IMR-90 (cell line): ENCODE data around the gene SHCBP1L. TPM values are rescaled to one million over a fixed set of nuclear protein-coding genes. Genes with fewer than 3 reads are reported as not detected.
A peak's percentile ranks its signal among the peaks of the same experiment; 100 is the strongest.

Experiments
- ATAC-seq: fragments of 200-7000 bp; cut with Tn5 transposase; 2 replicates; pipeline ENCODE4 v1.9.1; 2020; ENCODE audit warnings: low read depth, mild to moderate bottlenecking, moderate library complexity
- BruUV-seq: library from RNA; stranded (reverse); fragments of 400-500 nt; replicated peaks from 2 replicates; lab custom pipeline; 2021; lab: Mats Ljungman, UMichigan
- CTCF ChIA-PET: fragments of 300-600 bp; formaldehyde crosslinking; extraction: SDS; loops from one replicate; lab custom pipeline; 2021; ENCODE audit warnings: antibody characterized with exemption; lab: Yijun Ruan, JAX
- POLR2A ChIA-PET: fragments of 300-600 bp; sonication (Branson Sonifier 250); formaldehyde crosslinking; loops from one replicate; lab custom pipeline; 2022; ENCODE audit warnings: antibody characterized with exemption; ENCODE audit not compliant: unreplicated experiment; lab: Charles Lee
- DNase-seq: peaks from one replicate; pipeline ENCODE4 v3.0.0; 2013
- H2AFZ ChIP-seq: replicated peaks from 2 replicates; pipeline ENCODE3; 2013; ENCODE audit warnings: low read length, mild to moderate bottlenecking; ENCODE audit not compliant: poor library complexity
- H2AK5ac ChIP-seq: 2 replicates; pipeline ENCODE4 v1.6.1; 2013; ENCODE audit warnings: low read depth, low read length, inconsistent platforms
- H2AK9ac ChIP-seq: replicated peaks from 2 replicates; pipeline ENCODE3; 2013; ENCODE audit warnings: mild to moderate bottlenecking, low read depth, low read length, moderate library complexity; ENCODE audit not compliant: poor library complexity
- H2BK120ac ChIP-seq: 2 replicates; pipeline ENCODE4 v1.6.1; 2013; ENCODE audit warnings: low read depth, low read length, inconsistent platforms
- H2BK15ac ChIP-seq: 3 replicates; pipeline ENCODE4 v1.6.1; 2013; ENCODE audit warnings: low read depth, low read length, inconsistent platforms
- H2BK20ac ChIP-seq: 2 replicates; pipeline ENCODE4 v1.6.1; 2013; ENCODE audit warnings: low read depth, mild to moderate bottlenecking, inconsistent platforms, low read length, moderate library complexity
- H2BK5ac ChIP-seq: 2 replicates; pipeline ENCODE4 v1.6.1; 2013; ENCODE audit warnings: mild to moderate bottlenecking, low read depth, low read length, inconsistent platforms; ENCODE audit not compliant: poor library complexity, severe bottlenecking
- H3K14ac ChIP-seq: replicated peaks from 2 replicates; pipeline ENCODE4 v1.6.1; 2013; ENCODE audit warnings: low read depth, low read length, inconsistent platforms
- H3K18ac ChIP-seq: 2 replicates; pipeline ENCODE4 v1.6.1; 2013; ENCODE audit warnings: low read depth, low read length, control low read depth
- H3K23ac ChIP-seq: 2 replicates; pipeline ENCODE4 v1.6.1; 2013; ENCODE audit warnings: low read depth, low read length, inconsistent platforms
- H3K27ac ChIP-seq: 2 replicates; pipeline ENCODE4 v1.5.1; 2013; ENCODE audit warnings: mild to moderate bottlenecking, control low read depth, low read length; ENCODE audit not compliant: insufficient read depth
- H3K27me3 ChIP-seq: 2 replicates; pipeline ENCODE4 v1.6.1; 2013; ENCODE audit warnings: low read length; ENCODE audit not compliant: control insufficient read depth, insufficient read depth
- H3K36me3 ChIP-seq: 2 replicates; pipeline ENCODE4 v1.6.1; 2013; ENCODE audit warnings: low read length, mixed read lengths; ENCODE audit not compliant: control insufficient read depth, insufficient read depth
- H3K4ac ChIP-seq: 2 replicates; pipeline ENCODE4 v1.6.1; 2013; ENCODE audit warnings: low read depth, low read length, inconsistent platforms
- H3K4me1 ChIP-seq: 2 replicates; pipeline ENCODE4 v1.6.1; 2013; ENCODE audit warnings: low read length, mixed read lengths; ENCODE audit not compliant: control insufficient read depth, insufficient read depth
- H3K4me2 ChIP-seq: 2 replicates; pipeline ENCODE4 v1.6.1; 2013; ENCODE audit warnings: low read depth, mild to moderate bottlenecking, control low read depth, low read length, moderate library complexity
- H3K4me3 ChIP-seq: 2 replicates; pipeline ENCODE4 v1.5.1; 2013; ENCODE audit warnings: low read depth, mild to moderate bottlenecking, control low read depth, low read length, moderate library complexity; ENCODE audit not compliant: insufficient read depth
- H3K56ac ChIP-seq: 2 replicates; pipeline ENCODE4 v1.6.1; 2013; ENCODE audit warnings: low read length, inconsistent platforms; ENCODE audit not compliant: insufficient read depth; ENCODE audit errors: extremely low read depth
- H3K79me1 ChIP-seq, 2 experiments: 2 replicates each; pipeline ENCODE4 v1.6.1; 2013; ENCODE audit warnings: low read length in 2 of 2, inconsistent platforms in 1 of 2, low read depth in 1 of 2
- H3K9ac ChIP-seq: 2 replicates; pipeline ENCODE4 v1.6.1; 2013; ENCODE audit warnings: low read depth, low read length, control low read depth
- H3K9me1 ChIP-seq: 2 replicates; pipeline ENCODE4 v1.6.1; 2013; ENCODE audit warnings: low read length, inconsistent platforms; ENCODE audit not compliant: insufficient read depth
- H3K9me3 ChIP-seq: 2 replicates; pipeline ENCODE4 v1.6.1; 2013; ENCODE audit warnings: low read length; ENCODE audit not compliant: control insufficient read depth, insufficient read depth
- H4K20me1 ChIP-seq: 2 replicates; pipeline ENCODE4 v1.6.1; 2013; ENCODE audit warnings: low read length, inconsistent platforms; ENCODE audit not compliant: insufficient read depth
- H4K5ac ChIP-seq: 2 replicates; pipeline ENCODE4 v1.6.1; 2013; ENCODE audit warnings: mild to moderate bottlenecking, low read depth, low read length, control low read depth
- H4K8ac ChIP-seq, 2 experiments: 2 replicates each; pipeline ENCODE4 v1.6.1; 2013; ENCODE audit warnings: low read depth in 2 of 2, low read length in 2 of 2, control low read depth in 1 of 2, inconsistent platforms in 1 of 2
- H4K91ac ChIP-seq: 2 replicates; pipeline ENCODE4 v1.6.1; 2013; ENCODE audit warnings: low read depth, low read length, inconsistent platforms; ENCODE audit not compliant: insufficient read depth
- BHLHE40 ChIP-seq: fragments of 150-350 bp; IDR thresholded peaks from 2 replicates; pipeline ENCODE4 v1.6.1; 2016; ENCODE audit warnings: mild to moderate bottlenecking, low read depth, low read length
- CEBPB ChIP-seq: IDR thresholded peaks from 2 replicates; pipeline ENCODE4 v1.6.1; 2012; ENCODE audit warnings: low read depth, low read length, improper control_type of control experiment
- FOS ChIP-seq: fragments of 150-350 bp; IDR thresholded peaks from 2 replicates; pipeline ENCODE4 v1.6.1; 2016; ENCODE audit warnings: low read depth, low read length
- RAD21 ChIP-seq: IDR thresholded peaks from 2 replicates; pipeline ENCODE4 v1.6.1; 2012; ENCODE audit warnings: low read length, improper control_type of control experiment
- WGBS, 2 experiments: methylation state at CpG; one replicate each; pipeline versions ENCODE4 v1.1.5 to v1.1.7; 2013; ENCODE audit warnings: missing lambda C conversion rate in 2 of 2; ENCODE audit not compliant: insufficient read length in 1 of 2; ENCODE audit errors: extremely low coverage in 2 of 2; 5-methylcytosine and 5-hydroxymethylcytosine counted together
- dilution Hi-C: fragments of 300-500 bp; cut with HindIII; formaldehyde crosslinking; loops from one replicate; pipeline ENCODE4 v1.14.3; 2018; ENCODE audit warnings: low sequenced_read_pairs; ENCODE audit not compliant: unreplicated experiment
- in situ Hi-C: fragments of 300-500 bp; cut with MboI; formaldehyde crosslinking; loops from 3 replicates; pipeline ENCODE4 v1.14.3; 2019; ENCODE audit warnings: low sequenced_read_pairs, inconsistent platforms, mixed read lengths
- intact Hi-C: fragments of 100-400 bp; cut with micrococcal nuclease; formaldehyde crosslinking; loops from 2 replicates; pipeline ENCODE4 v1.10.0; 2022
- polyA plus RNA-seq, 3 experiments: library from polyadenylated mRNA; depleted of rRNA; stranded (reverse); fragments of >200 nt; gene quantifications; 2 replicates each; pipeline ENCODE4 v1.2.3, GENCODE V29; 2012; ENCODE audit warnings: low replicate concordance in 1 of 3
- total RNA-seq: library from RNA; depleted of rRNA; stranded (reverse); fragments of >200 nt; gene quantifications from 2 replicates; pipeline ENCODE4 v1.2.3, GENCODE V29; 2012
- TF ChIP-seq, protein P1 (sequence below): fragments of 150-350 bp; IDR thresholded peaks from 2 replicates; pipeline ENCODE4 v1.6.1; 2016; ENCODE audit warnings: low read depth, mild to moderate bottlenecking, low read length, moderate library complexity, borderline replicate concordance
- TF ChIP-seq, protein P2 (sequence below): fragments of 150-350 bp; IDR thresholded peaks from 2 replicates; pipeline ENCODE4 v1.6.1; 2017; ENCODE audit warnings: mild to moderate bottlenecking, antibody characterized with exemption, low read length, low read depth

Gene SHCBP1L
- total and polyA plus RNA-seq, 2 of the 4 experiments (the other 2 are of a cell fraction) = not detected

DNA sequence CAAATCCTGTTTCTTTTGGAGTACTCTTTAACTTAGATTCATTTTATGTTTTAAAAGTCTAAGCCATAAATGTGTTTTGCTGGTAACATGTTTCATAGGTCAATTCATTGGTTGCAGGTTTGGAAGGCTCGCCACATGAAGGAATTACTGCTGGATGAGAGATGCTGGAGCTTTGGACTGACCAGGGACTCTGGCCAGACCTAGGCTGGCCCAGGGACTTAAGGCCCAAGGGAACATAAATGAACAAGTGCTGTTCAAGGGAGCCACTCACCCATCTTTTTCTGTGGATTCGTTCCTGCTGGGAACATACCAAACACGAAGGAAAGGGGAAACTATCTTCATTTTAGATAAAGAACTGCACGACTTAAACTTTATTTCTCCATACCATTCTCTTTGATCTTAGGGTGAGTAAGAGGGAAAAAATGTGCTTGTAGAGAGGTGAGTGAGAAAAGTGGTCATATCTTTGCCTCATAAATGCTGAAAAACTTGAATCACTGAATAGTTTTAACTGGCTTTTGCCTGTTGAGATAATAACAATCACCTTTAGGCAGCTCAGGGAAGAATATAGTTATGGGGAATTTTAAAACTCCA lies 15.3 kb upstream of the SHCBP1L start:
- no peaks in the 10 kb centered on the region for H3K36me3 ChIP-seq
- no peak overlapping the region for H2BK120ac ChIP-seq
- no peak overlapping the region for H2BK15ac ChIP-seq
- H3K9me3 ChIP-seq = no peaks in the 10 kb centered on the region
- no peak overlapping the region for H4K8ac ChIP-seq
- no peak overlapping the region for H4K91ac ChIP-seq
- no peak overlapping the region for H3K27ac ChIP-seq
- no peaks in the 10 kb centered on the region for H3K27me3 ChIP-seq
- no peak overlapping the region for H2BK5ac ChIP-seq
- no CpG with 5 or more reads among the region's 4 CpGs for WGBS, 2 experiments
- H2AK5ac ChIP-seq = no peak overlapping the region
- H3K9ac ChIP-seq = no peak overlapping the region
- intact Hi-C loops = no loop called here
- in situ Hi-C loops = loop anchor here (25.0 kb wide), 2 partner anchors 144 to 269 kb away; no protein-coding TSS in a partner anchor
- no peak for TF ChIP-seq CEBPB
- TF ChIP-seq FOS = no peak
- TF ChIP-seq RAD21 = no peak
- TF ChIP-seq, protein P1, sequence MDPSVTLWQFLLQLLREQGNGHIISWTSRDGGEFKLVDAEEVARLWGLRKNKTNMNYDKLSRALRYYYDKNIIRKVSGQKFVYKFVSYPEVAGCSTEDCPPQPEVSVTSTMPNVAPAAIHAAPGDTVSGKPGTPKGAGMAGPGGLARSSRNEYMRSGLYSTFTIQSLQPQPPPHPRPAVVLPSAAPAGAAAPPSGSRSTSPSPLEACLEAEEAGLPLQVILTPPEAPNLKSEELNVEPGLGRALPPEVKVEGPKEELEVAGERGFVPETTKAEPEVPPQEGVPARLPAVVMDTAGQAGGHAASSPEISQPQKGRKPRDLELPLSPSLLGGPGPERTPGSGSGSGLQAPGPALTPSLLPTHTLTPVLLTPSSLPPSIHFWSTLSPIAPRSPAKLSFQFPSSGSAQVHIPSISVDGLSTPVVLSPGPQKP = no peak
- TF ChIP-seq BHLHE40 = no peak
- TF ChIP-seq, protein P2, sequence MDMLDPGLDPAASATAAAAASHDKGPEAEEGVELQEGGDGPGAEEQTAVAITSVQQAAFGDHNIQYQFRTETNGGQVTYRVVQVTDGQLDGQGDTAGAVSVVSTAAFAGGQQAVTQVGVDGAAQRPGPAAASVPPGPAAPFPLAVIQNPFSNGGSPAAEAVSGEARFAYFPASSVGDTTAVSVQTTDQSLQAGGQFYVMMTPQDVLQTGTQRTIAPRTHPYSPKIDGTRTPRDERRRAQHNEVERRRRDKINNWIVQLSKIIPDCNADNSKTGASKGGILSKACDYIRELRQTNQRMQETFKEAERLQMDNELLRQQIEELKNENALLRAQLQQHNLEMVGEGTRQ = no peak
- no peak overlapping the region for H3K4ac ChIP-seq
- H3K23ac ChIP-seq = no peak overlapping the region
- dilution Hi-C loops = no loop called here
- H3K4me1 ChIP-seq = peaks cover 2% of the 10 kb centered on the region; the same call in 1 of the 2 replicates
- H3K14ac ChIP-seq = no peak overlapping the region
- peak overlapping the region; percentile 57 for H2AFZ ChIP-seq
- no TSS peak for BruUV-seq
- H3K9me1 ChIP-seq = no peaks in the 10 kb centered on the region
- no peak overlapping the region for H3K18ac ChIP-seq
- H2BK20ac ChIP-seq = no peak overlapping the region
- no peak overlapping the region for H3K4me2 ChIP-seq
- H2AK9ac ChIP-seq = no peak overlapping the region
- peak; percentile 27 for DNase-seq
- ChIA-PET POLR2A (no interaction called here), CTCF (no interaction called here)
- no peak overlapping the region for H4K5ac ChIP-seq
- H4K20me1 ChIP-seq = no peaks in the 10 kb centered on the region
- H3K4me3 ChIP-seq = no peak overlapping the region
- no peak overlapping the region for H3K56ac ChIP-seq
- no peaks in the 10 kb centered on the region for H3K79me1 ChIP-seq
- no peak for ATAC-seq
